ENCODE results near the gene CTRB1.

The CTRB1 gene

GRCh38 chr16:75273054-75273925 lies 54.5 kb downstream of the CTRB1 start:
- DNase-seq = no peak

Data from NK-92 treated with Interleukin-12 subunit alpha and Interleukin-12 subunit beta, amount 100 ng/mL, for 24 hours (cell line).